Nephron progenitor cell (in vitro differentiated cells): ENCODE results near the gene ADPRS.

Source experiments
- DNase-seq: peaks from one replicate; pipeline ENCODE4 v3.0.0; 2021
- H3K27ac Mint-ChIP-seq: 2 replicates; pipeline ENCODE4 v1.8.0; 2021; ENCODE audit warnings: mild to moderate bottlenecking, moderate library complexity, mixed read lengths
- H3K27me3 Mint-ChIP-seq: 2 replicates; pipeline ENCODE4 v1.8.0; 2021; ENCODE audit warnings: mild to moderate bottlenecking, low read depth, mixed read lengths; ENCODE audit not compliant: poor library complexity
- H3K36me3 Mint-ChIP-seq: 2 replicates; pipeline ENCODE4 v1.8.0; 2021; ENCODE audit warnings: low read depth, mixed read lengths
- H3K4me1 Mint-ChIP-seq: 2 replicates; pipeline ENCODE4 v1.8.0; 2021; ENCODE audit warnings: mixed read lengths
- H3K4me3 Mint-ChIP-seq: 2 replicates; pipeline ENCODE4 v1.8.0; 2021; ENCODE audit warnings: mild to moderate bottlenecking, moderate library complexity, mixed read lengths
- H3K9me3 Mint-ChIP-seq: 2 replicates; pipeline ENCODE4 v1.8.0; 2021; ENCODE audit warnings: mild to moderate bottlenecking, moderate library complexity, mixed read lengths
- TF ChIP-seq, protein P1 (sequence below): fragments of 200-600 bp; sonication (generic); IDR thresholded peaks from 2 replicates; pipeline ENCODE4 v1.5.0; 2021; ENCODE audit warnings: antibody characterized with exemption

The ADPRS gene

DNA sequence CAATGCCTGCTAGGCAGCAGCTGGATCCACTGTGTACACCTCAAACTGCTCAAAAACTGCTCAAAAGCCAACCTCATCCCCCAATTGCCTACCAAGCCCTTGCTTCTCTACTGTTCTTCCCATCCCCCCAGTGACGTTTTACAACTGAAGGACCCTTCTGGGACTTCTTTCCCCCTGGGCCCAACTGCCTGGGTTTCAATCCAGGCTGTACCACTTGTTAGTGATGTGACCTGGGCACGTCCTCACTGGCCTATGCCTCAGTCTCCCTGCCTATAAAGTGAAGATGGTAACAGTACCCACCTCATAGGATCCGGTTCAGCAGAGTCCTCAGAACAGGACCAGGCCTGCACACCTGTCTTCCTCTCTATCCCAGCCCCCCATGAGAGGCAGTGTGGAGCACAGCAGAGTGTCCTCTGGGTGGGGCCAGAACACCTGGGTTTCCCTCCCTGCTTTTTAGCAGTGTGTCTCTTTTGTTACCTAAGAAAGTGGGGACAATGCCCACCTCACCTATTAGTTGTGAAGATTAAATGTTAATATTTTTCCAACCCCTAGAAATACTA lies 6.7 kb upstream of the ADPRS start:
- no peak overlapping the region for H3K4me3 Mint-ChIP-seq
- no peak overlapping the region for H3K27ac Mint-ChIP-seq

DNA sequence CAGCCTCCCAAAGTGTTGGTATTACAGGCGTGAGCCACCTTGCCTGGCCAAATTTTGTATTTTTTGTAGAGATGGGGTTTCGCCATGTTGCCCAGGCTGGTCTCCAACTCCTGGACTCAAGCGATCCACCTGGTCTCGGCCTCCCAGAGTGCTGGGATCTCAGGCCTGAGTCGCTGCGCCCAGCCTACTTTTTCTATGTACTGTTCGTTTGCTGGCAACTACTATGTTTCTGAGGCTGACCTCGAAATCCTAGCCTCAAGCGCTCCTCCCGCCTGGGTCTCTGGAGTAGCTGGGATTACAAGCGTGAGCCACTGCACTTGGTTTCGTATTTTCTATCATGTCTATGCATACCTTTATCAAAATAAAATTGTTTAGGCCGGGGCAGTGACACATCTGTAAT lies 5.5 kb upstream of the ADPRS start:
- Mint-ChIP-seq H3K27ac (no peak overlapping the region), H3K4me3 (peak overlapping the region; percentile 80), H3K4me1 (peaks cover 13% of the 10 kb centered on the region), H3K9me3 (no peaks in the 10 kb centered on the region), H3K27me3 (peaks cover 11% of the 10 kb centered on the region), H3K36me3 (no peaks in the 10 kb centered on the region)
- TF ChIP-seq, protein P1, sequence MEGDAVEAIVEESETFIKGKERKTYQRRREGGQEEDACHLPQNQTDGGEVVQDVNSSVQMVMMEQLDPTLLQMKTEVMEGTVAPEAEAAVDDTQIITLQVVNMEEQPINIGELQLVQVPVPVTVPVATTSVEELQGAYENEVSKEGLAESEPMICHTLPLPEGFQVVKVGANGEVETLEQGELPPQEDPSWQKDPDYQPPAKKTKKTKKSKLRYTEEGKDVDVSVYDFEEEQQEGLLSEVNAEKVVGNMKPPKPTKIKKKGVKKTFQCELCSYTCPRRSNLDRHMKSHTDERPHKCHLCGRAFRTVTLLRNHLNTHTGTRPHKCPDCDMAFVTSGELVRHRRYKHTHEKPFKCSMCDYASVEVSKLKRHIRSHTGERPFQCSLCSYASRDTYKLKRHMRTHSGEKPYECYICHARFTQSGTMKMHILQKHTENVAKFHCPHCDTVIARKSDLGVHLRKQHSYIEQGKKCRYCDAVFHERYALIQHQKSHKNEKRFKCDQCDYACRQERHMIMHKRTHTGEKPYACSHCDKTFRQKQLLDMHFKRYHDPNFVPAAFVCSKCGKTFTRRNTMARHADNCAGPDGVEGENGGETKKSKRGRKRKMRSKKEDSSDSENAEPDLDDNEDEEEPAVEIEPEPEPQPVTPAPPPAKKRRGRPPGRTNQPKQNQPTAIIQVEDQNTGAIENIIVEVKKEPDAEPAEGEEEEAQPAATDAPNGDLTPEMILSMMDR: no peak
- DNase-seq: no peak

More for the DNA sequence above, 6.7 kb upstream of the ADPRS start:
- Mint-ChIP-seq H3K36me3 (no peaks in the 10 kb centered on the region), H3K27me3 (peaks cover 13% of the 10 kb centered on the region), H3K4me1 (peaks cover 10% of the 10 kb centered on the region), H3K9me3 (no peaks in the 10 kb centered on the region)
- no peak for DNase-seq
- TF ChIP-seq, protein P1: no peak

DNA sequence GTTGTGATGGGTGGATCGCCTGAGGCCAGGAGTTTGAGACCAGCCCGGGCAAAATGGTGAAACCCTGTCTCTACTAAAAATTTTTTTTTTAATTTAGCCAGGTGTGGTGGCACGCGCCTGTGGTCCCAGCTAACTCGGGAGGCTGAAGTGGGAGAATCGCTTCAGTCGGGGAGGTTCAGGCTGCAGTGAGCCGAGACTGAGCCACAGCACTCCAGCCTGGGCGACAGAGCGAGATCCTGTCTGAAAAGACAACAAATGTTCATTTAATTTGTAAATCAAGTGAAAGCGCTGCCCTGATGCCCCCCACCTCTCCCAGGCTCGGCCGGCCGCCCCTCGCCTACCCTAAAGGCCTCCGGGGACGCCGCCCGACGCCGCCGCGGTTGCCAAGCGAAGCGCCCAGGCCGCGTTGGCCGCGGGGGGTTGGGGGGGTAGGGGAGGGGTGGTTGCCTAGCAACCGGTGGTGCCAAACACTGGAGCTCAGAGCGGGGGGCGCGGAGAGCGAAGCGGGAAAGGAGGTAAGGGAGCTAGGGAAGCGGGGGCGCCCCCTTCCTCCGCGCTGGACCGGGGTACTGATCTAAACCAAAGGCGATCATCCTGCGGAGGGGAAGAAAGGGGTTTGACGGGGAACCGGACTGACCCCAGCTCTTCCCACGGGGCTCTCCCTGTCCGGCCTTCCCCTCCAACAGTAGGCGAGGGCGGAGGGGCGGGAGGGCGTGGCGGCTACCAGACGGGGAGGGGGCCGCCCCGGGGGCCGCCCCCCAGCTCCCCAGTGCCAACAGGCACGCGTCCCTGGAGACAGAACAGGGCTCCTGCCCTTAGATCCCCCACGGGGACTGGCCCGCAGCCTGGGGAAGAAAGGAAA lies 4.8 kb upstream of the ADPRS start, which contains the start of gene TEKT2:
Gene TEKT2, plus strand, starts transcription at position 460 of the 862 bp plus-strand sequence. CDS start 828 bp downstream, outside the sequence.
- H3K4me3 Mint-ChIP-seq: peak within 1 kb of the TSS; percentile 80

DNA sequence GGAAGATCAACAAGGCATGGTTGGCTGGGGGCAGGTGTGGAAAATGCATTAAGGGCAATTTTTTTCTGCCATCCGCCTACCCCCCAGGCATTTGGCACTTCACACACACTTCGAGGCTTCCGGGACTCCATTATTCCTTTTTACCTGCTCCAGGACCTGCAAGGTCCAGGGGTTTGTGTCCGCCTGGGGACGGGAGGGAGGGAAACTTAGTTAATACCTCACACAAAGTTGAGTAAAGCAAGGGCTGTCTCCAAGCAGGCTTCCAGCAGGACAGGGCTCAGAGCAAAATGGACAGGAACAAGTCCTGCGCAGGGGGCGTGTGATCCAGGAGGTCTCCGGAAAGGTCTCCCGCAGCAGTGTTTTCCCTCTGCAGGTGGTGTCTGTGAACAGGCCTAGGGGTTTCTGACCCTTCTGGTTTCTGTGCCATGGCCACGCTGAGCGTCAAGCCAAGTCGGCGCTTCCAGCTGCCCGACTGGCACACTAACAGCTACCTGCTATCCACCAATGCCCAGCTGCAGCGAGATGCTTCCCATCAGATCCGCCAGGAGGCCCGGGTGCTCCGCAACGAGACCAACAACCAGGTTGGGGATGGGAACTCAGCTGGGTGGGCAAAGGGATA lies 4.1 kb upstream of the ADPRS start:
- Mint-ChIP-seq H3K4me1 (peaks cover 18% of the 10 kb centered on the region), H3K27ac (peak overlapping the region; percentile 71), H3K36me3 (no peaks in the 10 kb centered on the region), H3K27me3 (peaks cover 11% of the 10 kb centered on the region), H3K9me3 (no peaks in the 10 kb centered on the region), H3K4me3 (peak overlapping the region; percentile 77)
- TF ChIP-seq, protein P1: no peak
- DNase-seq: no peak

More for the DNA sequence above, 4.8 kb upstream of the ADPRS start, which contains the start of gene TEKT2:
- Mint-ChIP-seq H3K4me1 (peaks cover 13% of the 10 kb centered on the region), H3K36me3 (no peaks in the 10 kb centered on the region), H3K27me3 (peaks cover 11% of the 10 kb centered on the region), H3K9me3 (no peaks in the 10 kb centered on the region), H3K27ac (peak within 1 kb of the TSS; percentile 71)
- DNase-seq: peak; percentile 86
- TF ChIP-seq, protein P1: no peak

DNA sequence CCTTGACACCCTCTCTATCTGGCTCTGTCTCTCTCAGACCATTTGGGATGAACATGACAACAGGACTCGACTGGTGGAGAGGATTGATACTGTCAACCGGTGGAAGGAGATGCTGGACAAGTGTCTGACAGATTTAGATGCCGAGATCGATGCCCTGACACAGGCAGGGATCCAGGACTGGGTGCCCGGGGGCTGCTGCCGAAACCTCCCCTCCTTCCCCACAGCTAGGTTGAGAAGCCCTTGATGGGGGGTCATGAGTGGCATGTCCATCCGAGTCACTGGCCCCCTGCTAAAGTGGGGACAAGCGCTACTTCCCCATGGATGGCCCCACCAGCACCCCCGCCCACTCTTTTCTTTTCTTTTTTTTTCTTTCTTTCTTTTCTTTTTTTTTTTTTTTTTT lies 3.6 kb upstream of the ADPRS start:
- Mint-ChIP-seq H3K9me3 (no peaks in the 10 kb centered on the region), H3K4me1 (peaks cover 23% of the 10 kb centered on the region), H3K4me3 (no peak overlapping the region)

More for the DNA sequence above, 3.6 kb upstream of the ADPRS start:
- Mint-ChIP-seq H3K27ac (no peak overlapping the region), H3K27me3 (peaks cover 11% of the 10 kb centered on the region), H3K36me3 (peaks cover 3% of the 10 kb centered on the region)
- DNase-seq: no peak
- TF ChIP-seq, protein P1: no peak
